PFSK-1 (cell line): Measurements from ENCODE around the gene TAF5L.

Experiments
- FOXP2 ChIP-seq: optimal IDR thresholded peaks from 2 replicates; pipeline ENCODE3; 2011; ENCODE audit warnings: borderline replicate concordance, control low read depth, inconsistent platforms; ENCODE audit not compliant: insufficient read depth; ENCODE audit errors: extremely low read length, extremely low read depth
- REST ChIP-seq, 2 experiments: IDR thresholded peaks; 2 replicates each; pipeline versions ENCODE4 v1.6.1 to v1.8.0; 2011 to 2012; ENCODE audit warnings: low read depth in 2 of 2, low read length in 2 of 2, control low read depth in 1 of 2, inconsistent platforms in 1 of 2, mild to moderate bottlenecking in 1 of 2, moderate library complexity in 1 of 2; ENCODE audit not compliant: insufficient read depth in 1 of 2
- SIN3A ChIP-seq: IDR thresholded peaks from 2 replicates; pipeline ENCODE4 v1.6.1; 2012; ENCODE audit warnings: mild to moderate bottlenecking, low read length, moderate library complexity, borderline replicate concordance; ENCODE audit not compliant: insufficient read depth
- TAF1 ChIP-seq: IDR thresholded peaks from 2 replicates; pipeline ENCODE4 v1.6.1; 2012; ENCODE audit warnings: low read length, control low read depth, borderline replicate concordance; ENCODE audit not compliant: insufficient read depth

- TF ChIP-seq TAF1: no peak
- TF ChIP-seq REST (IDR thresholded peaks at IDR 0.05; ENCODE audit: insufficient read depth in 1 of 2, low read depth in 2 of 2, low read length in 2 of 2): no peak
- TF ChIP-seq SIN3A: no peak
- TF ChIP-seq FOXP2: no peak
Observed at GRCh38 chr1:229627003-229627402, 1.1 kb upstream of the TAF5L start.
